HG03558 (cell line): ENCODE results near the gene C18orf63.
"Not testable (repeated sequence)": the region's sequence is repeated elsewhere in the genome, so short reads cannot be mapped to it uniquely, and the experiment has no call there.

Experiments
- ATAC-seq: cut with Tn5 transposase; IDR thresholded peaks from one replicate; pipeline ENCODE4 v1.9.1; 2021; ENCODE audit warnings: moderate number of reproducible peaks; ENCODE audit not compliant: unreplicated experiment; ENCODE audit errors: extremely low read depth

C18orf63 gene

DNA sequence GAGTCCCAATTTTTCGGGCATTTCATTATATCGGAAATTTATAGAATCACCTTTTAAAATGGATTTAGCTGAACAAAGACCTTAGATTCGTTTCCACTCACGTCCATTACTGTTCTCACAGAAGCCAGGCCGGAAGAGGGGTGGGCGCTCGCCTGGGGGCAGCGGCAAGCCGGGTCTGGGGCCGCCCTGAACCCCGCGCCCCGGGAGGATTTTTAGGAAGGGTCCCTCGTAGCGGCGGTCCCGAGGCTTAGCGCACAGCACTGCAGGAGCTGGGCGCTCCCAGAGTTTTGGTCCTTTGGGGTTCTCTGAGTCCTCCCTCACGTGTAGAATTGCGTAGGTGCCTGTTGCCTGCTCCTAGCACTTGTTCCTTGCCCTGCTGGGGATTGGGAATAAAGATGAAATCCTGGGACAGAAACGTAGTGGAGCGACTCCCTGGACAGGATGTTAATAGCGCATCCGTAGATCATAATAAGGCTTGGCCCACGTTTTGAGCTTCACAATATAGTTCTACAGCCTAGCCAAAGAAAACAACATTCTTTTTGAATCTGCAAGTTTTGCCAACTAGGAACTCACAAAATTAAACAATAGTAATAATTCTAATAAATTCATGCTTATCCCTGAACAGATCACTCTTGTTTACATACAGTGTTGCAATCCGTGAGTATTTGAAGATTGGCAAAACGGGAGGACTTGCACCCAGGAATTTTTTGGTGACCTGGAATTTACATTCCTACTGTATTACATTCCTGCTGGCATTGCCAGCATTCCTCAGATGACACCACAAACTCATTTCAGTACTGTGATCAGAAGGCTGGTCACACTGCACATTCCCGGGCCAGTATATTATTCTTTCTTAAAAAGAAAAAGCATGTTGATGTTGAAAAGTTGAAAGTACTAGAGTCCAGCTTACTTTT lies 875 bp downstream of the C18orf63 start:
- ATAC-seq, result no peak

DNA sequence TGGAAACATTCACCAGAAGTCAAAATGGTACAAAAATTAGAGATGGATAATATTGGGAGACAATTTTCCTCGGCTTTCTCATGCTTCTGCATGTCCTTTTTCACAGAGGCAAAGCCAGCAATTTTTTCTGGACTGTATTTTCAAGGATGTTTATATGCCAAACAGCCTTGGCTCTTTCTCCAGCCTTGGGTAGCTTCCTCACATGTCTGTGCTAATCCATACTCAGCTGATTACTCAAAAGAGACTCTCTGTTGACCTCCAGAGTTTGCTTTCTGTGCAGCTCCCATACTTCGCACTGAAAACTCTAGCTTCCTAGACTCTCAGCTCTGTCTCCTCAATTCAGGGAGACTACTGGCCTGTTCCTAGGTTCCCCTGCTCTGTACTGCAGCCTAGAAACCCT lies 10.6 kb downstream of the C18orf63 start:
- no peak for ATAC-seq

DNA sequence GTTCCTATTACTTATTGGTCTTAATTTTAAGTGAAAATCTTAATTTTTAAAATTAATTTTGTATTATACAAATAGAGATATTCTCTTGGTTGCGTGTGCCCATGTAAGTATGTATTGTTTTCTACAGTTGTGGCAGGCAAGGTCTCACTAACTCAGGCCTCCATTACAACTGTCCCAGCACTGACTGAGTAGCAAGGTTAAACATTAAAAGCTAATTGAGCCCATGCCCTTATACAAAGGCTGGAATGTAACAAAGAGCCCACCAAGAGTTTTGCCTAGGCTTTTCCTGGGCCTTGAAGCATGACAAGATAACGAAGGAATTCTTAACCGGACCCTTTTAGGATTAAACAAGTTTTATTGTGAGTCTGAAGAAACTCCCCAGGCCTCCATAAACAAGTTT lies 11.2 kb downstream of the C18orf63 start:
- not testable (repeated sequence) for ATAC-seq

DNA sequence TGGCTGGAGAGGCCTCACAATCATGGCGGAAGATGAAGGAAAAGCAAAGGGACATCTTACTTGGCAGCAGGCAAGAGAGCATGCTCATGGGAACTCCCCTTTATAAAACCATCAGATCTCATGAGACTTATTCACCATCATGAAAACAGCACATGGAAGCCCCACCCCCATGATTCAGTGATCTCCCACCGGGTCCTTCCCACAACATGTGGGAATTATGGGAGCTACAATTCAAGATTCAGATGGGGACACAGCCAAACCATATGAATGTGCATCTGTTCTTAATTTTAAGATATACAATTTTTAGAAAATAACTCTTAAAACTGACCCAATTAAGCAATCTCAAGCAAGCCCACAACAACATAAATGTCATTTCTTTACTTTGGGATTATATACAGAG lies 12.6 kb downstream of the C18orf63 start:
- no peak for ATAC-seq

DNA sequence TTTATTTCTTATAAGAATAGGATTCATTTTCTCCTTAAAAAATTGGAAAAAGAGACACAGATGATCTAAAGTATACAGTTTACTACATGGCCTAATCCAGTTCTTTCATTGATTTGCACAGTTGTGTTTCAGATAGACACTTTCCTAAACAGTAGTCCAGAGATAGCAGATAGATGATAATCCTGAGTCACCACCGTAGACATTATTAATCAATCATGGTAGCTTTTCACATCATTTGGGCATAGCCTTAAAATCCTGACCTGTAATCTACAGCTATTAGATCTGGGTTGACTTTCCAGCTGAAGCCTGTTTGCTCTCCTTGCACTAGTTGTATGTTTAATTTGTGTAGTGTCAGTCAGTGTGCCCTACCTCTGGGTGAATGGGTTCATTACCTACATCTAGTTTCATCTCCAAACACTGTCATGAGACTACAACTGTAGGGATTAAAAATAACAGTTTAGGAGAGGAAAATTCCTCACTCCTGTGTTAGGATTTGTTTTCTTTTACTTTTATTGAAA lies 14.1 kb downstream of the C18orf63 start:
- no peak for ATAC-seq

DNA sequence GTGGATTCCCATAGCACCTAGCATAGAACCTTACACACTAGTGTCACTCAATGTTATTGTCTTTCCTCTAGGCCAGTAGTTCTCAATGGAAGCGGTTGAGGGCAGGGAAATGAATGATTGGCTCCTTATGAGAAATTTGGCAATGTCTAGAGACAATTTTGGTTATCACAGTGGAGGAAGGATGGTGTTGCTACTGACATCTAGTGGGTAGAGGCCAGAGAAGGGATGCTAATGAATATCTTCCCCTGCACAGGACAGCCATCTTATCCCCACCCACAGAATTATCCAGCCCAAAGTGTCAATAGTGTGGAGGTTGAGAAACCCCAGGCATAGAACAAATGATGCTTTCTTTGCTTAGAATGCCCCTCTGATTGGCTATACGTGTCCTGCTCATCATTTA lies 15.8 kb downstream of the C18orf63 start:
- ATAC-seq, result no peak

DNA sequence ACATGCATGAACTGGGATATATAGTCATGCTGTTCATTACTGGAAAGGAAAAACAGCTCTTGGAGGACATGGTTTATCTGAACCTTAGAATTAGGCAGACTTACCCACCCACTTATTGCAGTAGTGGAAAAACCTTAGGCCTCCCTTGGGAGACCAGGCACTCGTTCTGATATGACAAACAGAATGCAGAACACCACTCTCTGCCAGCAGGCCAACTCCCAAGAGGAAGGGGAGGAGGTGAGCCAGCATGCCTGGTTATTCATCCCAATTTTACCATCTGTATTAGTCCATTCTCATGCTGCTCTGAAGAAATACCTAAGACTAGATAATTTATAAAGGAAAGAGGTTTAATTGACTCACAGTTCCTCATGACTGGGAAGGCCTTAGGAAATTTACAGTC lies 17.5 kb downstream of the C18orf63 start:
- no peak for ATAC-seq

DNA sequence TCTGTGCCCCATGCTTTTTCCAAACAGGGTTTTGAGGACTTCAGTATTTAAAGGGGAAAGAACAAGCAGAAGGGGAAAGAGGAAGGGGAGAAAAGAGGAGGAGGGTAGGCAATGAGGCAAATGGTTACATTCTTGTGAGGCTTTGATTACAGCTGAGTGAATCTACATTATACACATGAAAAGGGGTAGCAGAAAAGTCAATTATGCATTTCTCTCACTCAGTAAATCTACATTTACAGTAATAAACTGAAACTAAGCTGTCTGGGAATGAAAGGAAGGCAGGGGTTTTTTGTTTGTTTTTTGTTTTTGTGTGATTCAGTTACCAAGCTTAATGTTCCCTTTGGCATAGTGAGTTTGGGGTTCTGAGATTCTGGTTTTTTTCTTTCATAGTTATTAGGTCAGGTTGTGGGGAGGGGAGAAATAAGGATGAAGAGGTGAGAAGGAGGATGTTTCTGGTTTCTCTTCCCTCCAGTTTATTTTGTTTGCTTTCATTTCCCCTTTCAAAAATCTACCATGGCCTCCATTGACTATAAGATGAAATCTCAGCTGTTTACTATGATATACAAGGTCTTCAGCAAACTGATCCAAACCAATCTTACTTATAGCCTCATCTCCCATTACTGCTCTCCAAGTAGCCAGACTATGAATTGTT lies 18.7 kb downstream of the C18orf63 start:
- ATAC-seq, result no peak

DNA sequence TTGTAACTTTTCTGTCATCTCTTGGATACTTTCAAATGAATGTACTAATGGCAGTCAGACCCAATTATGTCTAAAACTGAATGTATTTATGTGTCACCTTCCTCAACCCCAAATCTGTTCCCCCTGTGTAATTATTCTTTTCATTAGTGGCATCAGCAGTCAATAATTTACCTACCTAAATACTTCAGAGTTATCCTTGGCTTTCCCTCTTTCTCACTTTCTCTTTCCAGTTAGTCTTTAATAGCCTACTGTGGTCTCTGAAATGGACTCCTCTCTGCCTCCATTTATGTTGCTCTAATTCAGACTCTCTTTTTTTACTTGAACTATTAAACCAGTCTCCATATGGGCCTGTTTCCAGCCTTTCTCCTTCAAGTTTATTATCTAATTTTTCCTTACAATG lies 21.0 kb downstream of the C18orf63 start:
- no peak for ATAC-seq

DNA sequence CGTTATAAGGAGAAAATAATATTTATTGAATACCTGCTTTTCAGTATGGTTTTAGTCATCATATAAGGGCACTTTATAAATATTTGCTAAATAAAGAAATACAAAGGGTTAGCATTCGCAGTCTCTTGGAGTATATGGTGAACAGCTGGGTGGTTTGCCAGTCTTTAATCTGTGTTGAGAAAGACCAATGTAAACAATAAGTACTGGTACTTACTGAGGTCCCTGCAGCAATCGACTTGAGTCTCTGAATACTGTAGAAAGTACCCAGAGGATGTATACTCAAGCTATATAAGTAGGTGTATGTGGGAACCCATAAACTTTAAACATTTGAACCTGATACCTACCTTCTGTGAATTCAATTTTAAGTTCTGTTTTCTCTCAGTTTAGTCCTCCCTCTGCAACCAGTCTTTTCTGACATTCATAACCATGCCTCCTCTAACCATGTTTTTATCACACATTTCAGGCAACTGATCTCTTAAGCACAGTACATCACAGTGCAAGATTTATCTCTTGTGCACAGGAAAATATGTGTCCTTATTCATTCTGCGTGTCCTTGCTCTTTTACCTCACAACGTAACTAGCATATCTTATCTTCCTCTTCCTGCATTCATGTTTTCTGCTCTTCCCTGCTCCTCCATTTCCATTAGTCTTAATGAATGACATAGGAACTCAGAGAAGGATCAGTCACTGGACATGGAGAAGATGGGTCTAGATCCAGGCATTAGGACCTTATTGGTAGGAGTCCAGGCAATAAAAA lies 21.7 kb downstream of the C18orf63 start:
- no peak for ATAC-seq

DNA sequence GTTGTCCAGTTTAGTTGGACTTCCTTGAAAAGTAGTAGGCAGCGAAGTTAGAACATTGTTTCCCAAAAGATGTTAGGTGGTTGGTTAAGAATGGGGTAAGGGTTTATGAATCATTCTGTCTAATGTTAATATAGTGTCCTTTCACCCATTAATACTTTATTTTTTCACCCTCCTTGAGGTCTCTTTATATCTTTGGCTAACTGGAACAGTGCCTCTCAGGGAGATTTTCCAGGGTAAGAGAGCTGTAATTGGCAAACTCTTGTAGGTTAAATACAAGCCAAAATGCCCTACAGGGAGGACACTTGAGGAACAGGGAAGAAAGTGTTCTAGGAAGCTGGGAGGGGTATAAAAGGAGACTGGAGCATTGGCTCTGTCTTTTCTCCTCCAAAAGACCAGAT lies 22.3 kb downstream of the C18orf63 start:
- no peak for ATAC-seq

DNA sequence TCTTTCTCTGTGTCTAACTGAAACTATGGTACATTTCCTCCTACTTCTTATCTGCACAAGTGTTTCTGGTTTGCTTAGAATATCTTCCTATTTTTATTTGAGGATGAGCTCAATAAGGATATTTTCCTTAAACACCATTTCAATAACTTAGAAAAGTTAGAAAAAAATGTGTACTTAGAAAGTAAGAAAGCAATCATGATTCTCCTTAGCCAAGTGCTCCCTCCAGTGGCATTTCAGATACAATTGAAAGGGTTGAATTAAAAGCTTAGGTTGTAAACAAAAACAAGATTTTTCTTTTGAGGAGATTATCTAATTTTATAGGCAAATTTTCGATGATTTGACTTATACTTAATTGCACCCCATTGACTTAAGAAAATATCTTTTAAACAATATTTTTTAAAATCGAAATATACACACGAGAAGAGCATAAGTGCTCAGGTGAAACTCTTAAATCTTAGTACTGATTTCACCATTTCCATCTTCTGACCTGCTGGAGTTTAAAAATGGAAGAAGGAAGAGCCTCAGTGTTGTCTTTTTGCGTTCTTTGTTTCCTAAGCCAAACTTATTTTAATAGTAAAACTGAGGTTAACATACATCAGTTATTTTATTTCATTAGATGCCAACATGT lies 26.9 kb downstream of the C18orf63 start:
- ATAC-seq, result no peak

DNA sequence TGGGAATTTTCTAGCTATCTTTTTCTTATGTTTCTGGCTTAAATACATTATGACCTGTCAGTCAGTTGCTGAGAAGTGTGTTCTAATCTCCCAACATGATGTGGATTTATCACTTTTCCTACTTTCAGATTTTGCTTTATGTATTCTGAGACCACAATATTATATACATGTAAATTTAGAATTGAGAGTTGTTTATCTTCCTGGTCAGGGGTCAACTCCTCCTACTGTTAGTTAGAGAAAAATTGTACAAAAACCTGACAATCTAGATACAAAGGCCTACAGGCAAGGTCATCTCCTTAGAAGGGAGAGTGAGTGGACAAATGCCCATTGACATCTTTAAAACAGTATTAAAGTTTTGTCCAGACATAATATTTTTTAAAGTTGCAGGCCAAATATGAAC lies 30.6 kb downstream of the C18orf63 start:
- no peak for ATAC-seq

DNA sequence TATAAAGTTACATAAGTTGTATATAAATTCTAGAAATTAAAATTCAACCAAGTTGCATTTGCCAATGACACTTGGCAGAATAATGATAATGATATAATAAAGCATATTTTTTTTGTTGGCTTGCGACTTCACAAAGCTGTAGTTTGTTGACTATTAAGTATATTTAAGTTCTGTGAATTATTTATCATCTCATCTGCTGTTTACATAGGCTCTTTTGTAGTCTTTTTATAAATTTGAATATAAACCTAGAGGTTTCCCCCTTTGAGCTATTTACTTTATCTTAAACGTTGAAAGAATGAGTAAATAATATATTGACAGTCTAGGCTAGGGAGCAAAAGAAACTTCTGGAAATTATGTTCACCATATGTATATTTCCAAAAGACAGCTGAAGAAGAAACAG lies 32.9 kb downstream of the C18orf63 start:
- no peak for ATAC-seq

DNA sequence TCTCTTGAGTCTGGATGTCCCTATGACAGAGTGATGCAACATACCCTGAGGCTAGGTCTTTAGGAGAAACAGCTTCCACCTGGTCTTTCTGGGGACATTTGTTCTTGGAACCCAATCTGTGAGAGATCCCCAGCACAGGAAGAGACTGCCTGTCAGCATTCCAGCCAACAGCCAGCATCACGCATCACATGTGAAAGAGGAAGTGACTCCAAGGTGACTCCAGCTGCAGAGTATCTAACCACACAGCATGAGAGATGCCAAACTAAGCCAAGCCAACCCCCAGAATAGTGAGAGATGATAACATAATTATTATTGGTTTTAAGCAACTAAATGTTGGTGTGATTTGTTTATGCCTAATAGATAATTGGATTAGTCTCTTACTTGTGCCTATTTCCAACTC lies 35.7 kb downstream of the C18orf63 start:
- ATAC-seq, result peak; percentile 52

DNA sequence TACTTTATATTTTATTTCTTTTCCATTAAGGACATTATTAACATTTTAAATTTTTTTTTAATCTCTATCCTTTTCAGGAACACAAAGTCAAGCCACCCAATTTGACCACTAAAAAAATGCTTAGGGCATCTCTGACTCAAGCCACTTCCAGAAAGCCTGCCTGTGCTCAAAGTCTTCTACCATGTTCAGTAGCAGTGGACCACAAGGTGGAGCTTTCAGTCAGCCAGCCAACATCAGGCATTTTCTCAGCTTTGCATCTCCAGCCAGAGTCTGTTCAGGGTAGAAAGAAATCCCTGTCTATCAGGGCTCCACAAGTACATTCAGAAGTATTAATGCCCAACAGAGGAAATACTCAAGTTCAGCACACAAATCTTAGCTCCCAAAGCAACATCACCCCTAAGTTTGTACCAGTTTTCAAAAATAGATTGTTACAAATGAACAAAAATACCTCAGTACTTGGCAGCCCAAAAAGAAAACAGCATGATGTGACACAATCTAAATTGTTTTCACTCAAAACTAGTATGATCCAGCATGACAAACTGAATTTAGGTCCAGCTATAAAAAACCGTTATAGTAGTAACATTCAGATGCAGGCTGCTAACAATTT lies 37.6 kb downstream of the C18orf63 start:
- no peak for ATAC-seq

DNA sequence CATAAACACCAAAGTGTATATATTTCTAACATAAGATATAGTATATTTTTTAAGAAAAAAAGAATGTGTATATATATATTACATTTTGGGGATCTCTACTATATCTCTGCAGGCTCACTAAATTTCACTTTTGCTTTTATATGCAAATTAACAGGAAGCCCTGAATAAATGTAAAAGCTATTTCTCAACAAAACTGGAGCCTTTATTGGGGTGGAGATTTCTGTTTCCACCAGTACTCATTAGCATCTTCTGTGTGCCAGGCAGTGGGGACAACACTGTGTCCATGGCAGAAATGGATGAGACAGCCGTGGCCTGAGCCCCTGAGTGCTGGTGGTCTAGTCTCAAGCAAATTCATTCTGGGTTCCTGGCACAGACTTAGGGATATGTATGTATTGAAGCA lies 41.3 kb downstream of the C18orf63 start:
- ATAC-seq, result no peak

DNA sequence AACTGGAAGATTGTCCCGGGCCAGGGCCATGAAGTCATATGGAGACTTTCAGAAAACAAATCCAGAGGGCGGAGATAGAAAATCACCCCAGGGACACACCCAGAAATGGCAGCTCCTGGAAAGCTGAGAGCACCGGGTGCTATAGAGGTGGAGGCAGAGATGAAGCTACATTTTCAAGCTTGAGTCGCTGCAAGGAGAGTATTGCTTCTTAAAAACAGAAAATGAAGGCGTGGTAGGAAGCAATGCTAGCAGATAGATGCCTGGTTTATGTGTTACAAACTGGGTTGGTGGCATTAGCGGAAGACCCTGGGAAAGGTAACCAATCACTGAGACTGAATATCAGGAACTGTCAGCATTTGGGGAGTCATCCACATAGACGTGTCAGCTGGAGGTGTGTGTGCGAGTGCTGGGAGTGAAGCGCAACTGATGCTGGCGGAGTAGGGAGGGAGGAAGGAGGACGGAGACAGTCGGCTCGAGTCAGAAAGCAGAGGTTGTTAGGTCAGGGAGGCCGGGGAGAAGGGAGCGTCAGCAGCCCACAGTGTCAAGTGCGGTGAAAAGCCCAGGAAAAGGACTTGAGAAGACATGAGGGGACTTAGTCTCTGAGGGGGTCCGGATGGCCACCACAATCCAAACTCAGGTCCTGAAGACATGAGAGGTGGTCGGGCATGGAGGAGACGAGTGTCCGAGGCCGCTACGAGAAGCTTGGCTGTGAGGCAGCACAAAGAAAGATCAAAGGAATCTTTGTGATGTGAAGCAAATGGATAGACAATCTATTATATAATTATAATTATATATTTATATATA lies 45.4 kb downstream of the C18orf63 start:
- ATAC-seq, result no peak

DNA sequence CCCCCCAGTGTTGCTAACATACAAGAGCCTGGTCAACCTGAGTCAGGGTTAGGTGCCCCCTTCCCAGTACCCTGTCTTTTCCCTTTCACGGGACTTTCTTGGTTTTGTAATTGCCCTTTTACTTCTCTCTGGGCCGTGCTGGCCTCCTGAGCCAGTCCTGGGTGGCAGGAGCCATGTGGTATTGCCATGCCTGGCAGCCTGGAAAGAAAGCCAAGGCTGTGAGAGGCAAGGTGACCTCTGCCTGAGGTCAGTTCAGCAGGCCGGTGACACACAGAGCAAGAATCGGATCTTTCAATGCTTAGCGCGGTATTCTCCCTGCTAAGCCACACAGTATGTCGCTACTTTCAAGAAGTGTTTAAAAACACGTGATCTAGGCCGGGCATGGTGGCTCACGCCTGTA lies 52.3 kb downstream of the C18orf63 start:
- ATAC-seq, result no peak
